Right renal cortex interstitium (tissue), 3 donors: ENCODE data around the gene LAMB1. TPM values are rescaled to one million over a fixed set of nuclear protein-coding genes. Genes with fewer than 3 reads are reported as not detected.
A peak's percentile ranks its signal among the peaks of the same experiment; 100 is the strongest.

Experiments
- DNase-seq, 3 donors: peaks; one replicate each; pipeline ENCODE4 v3.0.0-alpha.2; 2013; ENCODE audit warnings: low read depth in 3 of 3, low spot score in 2 of 3
- polyA plus RNA-seq, 3 donors: library from polyadenylated mRNA; unstranded; fragments of 120-200 nt; gene quantifications; one replicate each; pipeline ENCODE4 v1.2.1, GENCODE V29; 2013; ENCODE audit not compliant: insufficient read length in 3 of 3

Gene LAMB1
- polyA plus RNA-seq, 3 donors: 602 to 730 (median 616) TPM

DNA sequence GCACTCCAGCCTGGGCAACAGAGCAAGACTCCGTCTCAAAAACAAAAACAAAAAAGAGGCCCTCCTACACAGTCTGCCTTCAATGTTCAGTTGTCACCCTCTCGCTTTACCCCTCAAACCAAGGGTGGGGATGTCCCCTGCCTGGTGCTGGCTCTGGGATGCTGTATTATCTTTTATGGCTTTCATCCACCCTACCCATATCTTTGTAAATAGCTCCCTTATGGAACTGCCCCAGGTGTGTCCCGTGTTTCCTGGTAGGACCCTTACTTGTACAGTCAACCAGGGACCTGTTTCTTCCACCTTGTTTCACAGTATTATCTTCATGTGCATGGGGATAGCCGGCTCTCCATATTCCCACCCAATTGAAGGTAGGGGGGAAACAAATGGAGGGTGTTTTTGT, 15.7 kb upstream of the LAMB1 start:
- DNase-seq: no peak

DNA sequence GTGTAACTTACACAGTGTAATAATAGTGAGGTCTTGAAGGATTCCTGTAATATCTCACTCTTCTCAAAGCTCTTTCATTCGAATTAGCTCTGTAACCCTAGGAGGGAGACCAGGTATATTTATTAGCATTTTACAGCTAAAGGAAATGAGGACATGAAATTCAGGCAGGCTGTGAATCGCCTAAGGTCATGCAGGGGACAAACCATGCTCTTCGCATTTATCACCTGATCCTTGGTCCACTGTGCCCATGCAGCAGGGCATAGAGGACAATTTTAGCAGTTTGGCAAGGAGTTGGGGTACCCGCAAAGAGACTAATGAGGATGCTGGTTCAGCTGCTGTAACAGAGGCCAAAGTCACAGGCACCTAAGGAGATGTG, 14.8 kb upstream of the LAMB1 start:
- DNase-seq: no peak

DNA sequence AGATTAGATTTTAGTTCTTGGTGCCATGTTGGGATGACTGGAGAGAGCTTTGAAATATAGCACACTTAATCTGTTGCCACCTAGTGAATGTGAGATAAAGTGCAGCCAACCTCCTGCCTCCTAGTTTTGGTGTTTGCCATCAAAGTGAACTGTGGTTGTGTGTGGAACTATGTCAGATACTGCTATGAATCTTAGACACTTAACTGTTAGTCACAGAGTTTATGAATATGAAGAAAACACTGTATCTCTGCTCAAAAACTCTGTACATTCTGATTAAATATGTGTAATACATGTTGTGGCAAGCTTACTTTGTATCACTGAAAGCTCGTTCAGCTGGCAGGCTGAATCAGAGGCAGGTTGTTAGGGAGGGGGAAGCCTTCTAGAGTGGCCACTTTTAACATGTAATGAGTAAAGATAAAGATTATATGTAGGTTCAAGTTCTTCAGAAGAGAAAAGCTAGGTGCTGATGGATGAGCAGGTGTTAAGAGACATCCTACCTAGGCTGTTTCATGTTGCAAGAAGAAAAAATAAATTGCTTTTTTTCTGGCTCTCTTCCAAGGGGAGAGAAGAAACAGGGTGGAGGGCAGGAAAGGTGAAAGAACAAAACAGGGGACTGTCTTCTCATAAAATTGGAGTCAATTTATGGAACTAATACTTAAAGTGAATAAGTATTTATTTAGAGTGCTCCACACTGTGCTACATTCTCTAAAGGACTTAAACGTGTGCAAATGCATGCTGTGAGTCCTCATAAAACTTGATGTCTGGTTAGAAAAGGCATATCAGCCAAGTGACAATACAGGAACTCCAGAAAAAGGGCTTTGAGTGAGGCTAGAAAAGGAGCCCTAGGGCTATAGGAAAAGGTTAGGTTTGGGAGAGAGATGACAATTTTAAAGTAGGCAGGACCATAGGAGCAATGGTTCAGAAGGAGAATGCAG, 14.1 kb upstream of the LAMB1 start:
- DNase-seq: no peak

GRCh38 chr7:108015740-108016139, 12.8 kb upstream of the LAMB1 start:
- DNase-seq: no peak

- DNase-seq: no peak
Measured at GRCh38 chr7:108014747-108015682, 12.1 kb upstream of the LAMB1 start.

DNA sequence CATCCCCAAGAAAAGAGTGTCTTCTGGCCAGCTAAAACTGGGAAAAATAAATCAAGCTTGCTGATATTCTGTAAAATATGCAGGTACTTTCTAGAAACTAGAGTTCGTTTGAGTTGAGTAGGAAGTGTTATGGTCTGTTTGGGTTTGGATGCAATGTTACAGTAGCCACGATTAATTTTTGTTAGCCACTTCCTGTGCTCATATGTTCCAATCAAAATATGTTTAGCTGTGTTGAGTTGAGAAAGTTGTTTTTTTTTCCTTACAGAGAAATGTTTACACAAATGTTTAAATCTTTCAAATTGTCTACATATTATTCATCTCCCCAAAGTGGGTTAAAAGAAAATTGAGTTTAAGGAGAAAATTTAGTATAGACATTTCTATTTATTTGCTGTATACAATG, 11.3 kb upstream of the LAMB1 start:
- DNase-seq: no peak

GRCh38 chr7:108012499-108013430, 9.8 kb upstream of the LAMB1 start:
- no peak for DNase-seq

DNA sequence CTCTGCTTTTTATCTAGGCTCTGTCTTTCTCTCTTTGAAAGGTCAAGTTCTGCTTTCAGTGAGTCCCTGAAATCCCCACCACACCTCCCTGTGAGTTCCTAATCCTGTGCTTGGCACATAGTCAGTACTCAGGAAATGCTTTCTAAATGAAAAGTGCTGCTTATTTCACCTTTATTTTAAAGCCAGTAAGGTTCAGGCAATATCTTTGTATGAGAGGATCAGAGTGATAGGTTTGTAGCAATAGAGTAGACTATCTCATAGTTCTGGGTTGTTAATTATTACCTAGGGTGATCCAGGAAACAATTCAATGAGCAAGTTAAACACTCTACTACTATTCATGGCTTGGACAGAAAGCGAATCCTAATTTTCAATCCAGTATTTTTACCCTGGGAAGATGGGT, 7.4 kb upstream of the LAMB1 start:
- DNase-seq: no peak

DNA sequence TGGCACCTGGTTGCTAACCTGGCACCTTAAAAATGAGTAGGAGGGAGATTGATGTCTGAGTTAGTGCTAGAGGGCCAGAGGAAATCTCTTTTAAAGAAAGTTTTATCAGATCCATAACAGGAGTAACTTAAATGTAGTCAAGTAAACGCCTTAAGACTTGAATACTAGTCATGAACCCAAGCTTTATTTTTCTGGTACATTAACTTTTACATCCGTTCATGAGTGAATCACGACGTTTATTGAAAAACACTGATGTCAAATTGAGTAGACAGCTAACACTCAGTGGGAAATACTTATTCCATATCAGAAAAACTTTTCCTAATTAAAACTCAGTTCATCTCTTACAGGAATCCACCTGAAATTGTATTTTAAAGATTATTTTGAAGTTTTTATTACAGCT, 6.9 kb upstream of the LAMB1 start:
- no peak for DNase-seq

DNA sequence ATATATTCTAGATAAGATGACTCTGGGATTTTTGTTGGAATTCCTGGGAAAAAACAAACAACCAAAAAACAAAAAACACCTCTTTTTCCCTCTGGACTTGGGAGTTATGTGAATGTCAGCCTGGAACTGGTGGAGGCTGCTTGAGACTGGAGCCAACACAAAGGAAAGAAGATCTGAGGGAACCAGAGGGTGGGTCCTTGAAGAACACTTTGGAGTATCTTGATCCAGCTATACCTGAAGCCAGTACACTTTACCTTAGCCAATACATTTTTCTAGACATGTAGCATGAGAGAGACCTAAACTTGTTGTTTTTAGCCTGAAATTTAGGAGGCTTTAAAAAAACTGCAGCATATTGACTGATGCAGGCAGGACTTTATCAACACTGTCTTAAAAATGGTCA, 5.9 kb upstream of the LAMB1 start:
- DNase-seq: no peak

DNA sequence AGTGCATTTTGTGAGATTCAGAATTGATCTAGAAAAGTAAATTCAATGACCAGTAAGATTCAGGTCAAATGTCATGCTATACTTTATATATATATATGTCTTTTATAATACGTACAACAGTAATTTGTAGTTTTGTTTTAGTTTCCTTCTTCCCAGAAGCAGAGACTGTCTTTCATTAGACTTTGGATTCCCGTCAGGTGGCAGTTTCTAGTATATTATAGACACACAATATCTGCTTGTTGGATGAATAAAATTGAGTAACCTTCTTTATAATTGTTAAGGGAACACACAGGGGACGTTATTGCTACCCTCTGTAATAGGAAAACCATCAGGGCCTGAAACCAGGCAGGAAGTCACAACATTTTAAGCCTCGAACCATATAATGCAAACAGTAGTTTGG, 5.3 kb upstream of the LAMB1 start:
- no peak for DNase-seq

GRCh38 chr7:108007762-108008161, 4.8 kb upstream of the LAMB1 start:
- DNase-seq: no peak

GRCh38 chr7:108007261-108007660, 4.3 kb upstream of the LAMB1 start:
- DNase-seq: no peak

DNA sequence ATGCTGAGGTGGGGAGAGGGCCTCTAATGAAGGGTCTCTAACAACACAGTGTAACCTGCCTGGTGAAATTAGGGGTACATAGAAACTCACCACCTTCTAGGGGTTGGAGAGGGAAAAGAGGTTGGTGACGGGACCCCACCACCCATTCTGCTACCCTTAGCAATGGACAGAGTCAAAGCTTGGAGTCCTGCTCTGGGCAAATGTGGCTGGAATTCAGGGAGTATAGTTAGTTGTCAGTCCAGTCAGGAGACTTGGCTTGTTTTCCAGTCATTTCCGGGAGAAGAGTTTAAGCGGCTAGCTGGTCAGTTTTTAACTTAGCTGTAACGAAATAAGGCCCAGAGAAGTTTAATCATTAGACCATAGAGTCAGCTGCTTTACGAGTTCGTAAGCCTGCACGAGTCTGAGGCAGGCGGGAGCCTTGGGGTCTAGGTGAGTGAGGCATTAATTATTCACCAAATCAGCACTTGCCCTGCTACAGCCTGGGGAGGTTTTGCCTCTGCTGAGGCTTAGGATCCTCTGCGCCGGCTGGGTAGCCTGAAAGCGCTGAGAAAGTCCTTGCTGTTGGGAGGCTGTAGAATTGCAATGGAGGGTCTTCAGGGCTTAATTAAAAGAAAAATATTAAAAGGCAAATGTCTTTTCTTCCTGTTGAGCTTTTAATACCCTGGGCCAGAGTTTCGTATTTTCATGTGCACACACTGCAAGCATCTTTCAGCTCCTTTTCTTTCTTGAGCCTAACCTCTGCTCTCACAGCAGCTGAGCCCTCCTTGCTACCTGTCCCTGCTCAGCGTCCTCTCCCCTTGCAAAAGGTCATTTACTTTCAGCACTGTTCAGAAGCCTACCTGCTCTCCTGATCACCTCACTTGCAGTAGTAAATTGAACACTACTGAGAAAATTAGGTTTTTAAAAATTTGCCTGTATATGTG, 1.5 kb upstream of the LAMB1 start:
- DNase-seq: peak in 1 of 3 donors; percentile 76

GRCh38 chr7:108003599-108003935, 606 bp upstream of the LAMB1 start:
- no peak for DNase-seq

DNA sequence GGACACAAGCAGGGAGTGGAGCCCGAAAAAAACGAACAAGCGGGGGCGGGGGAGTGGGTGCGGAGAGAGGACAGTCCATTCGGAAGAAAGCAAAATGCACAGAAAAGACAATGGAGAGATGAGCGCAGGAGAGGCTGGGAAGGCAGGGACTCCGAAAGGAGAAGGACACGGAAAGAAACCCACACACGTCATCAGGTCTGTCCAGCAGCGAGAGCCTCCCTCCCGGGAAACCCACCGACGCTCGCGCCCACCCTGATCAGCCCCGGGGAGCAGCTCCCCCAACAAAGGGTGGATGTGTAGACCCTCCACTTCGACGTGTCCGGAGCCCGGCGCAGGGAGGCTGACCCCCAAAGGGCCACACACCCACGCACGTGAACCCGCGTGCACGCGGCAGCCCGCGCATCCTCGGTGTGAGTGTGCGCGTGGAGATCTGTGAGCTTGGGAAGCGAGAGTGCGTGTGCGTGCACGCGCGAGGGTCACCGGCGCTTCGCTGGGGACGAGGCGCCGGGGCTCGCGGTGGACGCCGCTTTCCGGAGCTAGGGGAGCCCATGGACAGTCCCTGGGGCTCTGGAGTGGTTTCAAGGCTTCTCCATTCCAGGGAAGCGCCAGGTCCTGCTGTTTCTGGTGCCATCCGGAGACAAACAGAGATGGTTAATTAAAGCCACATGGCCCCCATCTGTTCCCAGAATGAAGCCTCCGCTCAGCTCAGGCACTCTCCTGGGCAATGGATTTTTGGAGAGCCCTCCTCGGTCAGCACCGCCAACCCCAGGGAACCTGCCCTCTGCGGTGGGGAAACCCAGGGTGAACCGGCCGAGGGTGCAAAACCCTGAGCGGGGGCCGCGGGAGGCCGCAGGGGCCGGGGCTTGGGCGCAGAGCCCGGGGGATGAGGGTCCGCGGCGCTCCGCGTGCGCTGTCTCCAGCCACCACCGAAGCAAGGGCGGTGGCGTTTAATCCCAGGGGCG, 916 bp downstream of the LAMB1 start:
- no peak for DNase-seq

DNA sequence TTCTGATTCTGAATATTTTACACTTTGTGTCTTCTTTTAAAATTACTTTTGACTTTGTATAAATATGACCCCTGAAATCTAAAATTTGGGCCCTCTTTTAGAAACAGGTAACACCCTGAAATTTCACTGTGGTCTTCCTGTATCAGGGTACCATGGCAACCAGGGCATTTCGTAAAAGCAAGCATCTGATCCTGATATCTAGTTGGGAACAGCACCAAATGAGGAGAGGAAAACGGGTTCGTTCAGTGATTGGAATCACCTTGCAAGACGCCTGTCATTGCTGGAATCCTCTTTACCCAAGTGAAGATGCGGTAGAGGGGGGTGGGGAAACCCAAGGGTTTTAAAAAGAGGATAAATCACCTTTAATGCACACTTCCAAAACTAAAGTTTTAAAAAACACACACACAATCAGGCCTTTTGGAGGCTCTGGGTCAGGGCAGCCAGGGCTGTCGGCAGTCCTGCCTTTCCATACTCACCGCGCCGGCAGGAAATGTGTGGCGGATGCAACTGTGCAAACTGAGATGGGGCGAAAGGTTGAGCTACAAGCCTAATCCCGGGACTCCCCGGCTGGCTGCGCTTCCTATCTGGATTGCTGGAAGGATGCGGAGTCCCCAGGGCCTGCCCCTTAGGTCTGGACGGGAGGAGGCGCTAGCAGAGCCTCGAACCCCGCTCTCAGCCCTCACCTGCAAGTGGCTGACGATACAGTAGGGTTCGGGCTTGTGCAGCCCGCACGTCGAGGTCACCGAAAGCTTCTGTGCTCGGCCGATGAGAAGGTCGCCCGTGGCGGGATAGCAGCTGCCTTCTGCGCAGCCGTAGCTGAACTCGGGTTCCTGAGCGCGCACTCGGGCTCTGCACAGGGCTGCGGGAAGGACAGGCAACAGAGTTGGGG, 1.8 kb downstream of the LAMB1 start:
- no peak for DNase-seq
